ENCODE measurements around the gene TDP1. TPM values are rescaled to one million over a fixed set of nuclear protein-coding genes. Genes with fewer than 3 reads are reported as not detected.

The TDP1 gene
- total and polyA plus RNA-seq, 4 experiments from 2014 or later, result 40.9 to 58.9 (median 48.1) TPM

GRCh38 chr14:90000935-90001334 is 45.2 kb downstream of the TDP1 start:
- no peak for DNase-seq
- H3K36me3 Mint-ChIP-seq, result peaks cover 58 to 80% of the 10 kb centered on the region in 2 donors
- H3K4me1 Mint-ChIP-seq, result peaks cover 3 to 12% (median 9%) of the 10 kb centered on the region in 4 donors
- intact Hi-C loops (cut with micrococcal nuclease), result no loop called here
- H3K27me3 Mint-ChIP-seq, result no peaks in the 10 kb centered on the region
- H3K27ac Mint-ChIP-seq, result no peak overlapping the region
- no peak overlapping the region for H3K4me3 ChIP-seq (ENCODE audit: low read length in 2 of 2)
- ChIA-PET CTCF (ENCODE audit: partially characterized antibody) (no interaction called here), POLR2A (ENCODE audit: partially characterized antibody) (no interaction called here)
- peaks cover 20% of the 10 kb centered on the region for H3K36me3 ChIP-seq (ENCODE audit: insufficient read depth, low read length)
- no peaks in the 10 kb centered on the region for H3K9me3 Mint-ChIP-seq
- no peaks in the 10 kb centered on the region for H3K4me1 ChIP-seq (ENCODE audit: insufficient read depth, low read length)
- no peak overlapping the region for H3K4me3 Mint-ChIP-seq
- H3K9me3 ChIP-seq (ENCODE audit: control insufficient read depth in 1 of 2, low read length in 2 of 2), result no peaks in the 10 kb centered on the region
- H3K27ac ChIP-seq (ENCODE audit: low read depth, low read length), result no peak overlapping the region
- H3K27me3 ChIP-seq (ENCODE audit: insufficient read depth, low read length), result no peaks in the 10 kb centered on the region

DNA sequence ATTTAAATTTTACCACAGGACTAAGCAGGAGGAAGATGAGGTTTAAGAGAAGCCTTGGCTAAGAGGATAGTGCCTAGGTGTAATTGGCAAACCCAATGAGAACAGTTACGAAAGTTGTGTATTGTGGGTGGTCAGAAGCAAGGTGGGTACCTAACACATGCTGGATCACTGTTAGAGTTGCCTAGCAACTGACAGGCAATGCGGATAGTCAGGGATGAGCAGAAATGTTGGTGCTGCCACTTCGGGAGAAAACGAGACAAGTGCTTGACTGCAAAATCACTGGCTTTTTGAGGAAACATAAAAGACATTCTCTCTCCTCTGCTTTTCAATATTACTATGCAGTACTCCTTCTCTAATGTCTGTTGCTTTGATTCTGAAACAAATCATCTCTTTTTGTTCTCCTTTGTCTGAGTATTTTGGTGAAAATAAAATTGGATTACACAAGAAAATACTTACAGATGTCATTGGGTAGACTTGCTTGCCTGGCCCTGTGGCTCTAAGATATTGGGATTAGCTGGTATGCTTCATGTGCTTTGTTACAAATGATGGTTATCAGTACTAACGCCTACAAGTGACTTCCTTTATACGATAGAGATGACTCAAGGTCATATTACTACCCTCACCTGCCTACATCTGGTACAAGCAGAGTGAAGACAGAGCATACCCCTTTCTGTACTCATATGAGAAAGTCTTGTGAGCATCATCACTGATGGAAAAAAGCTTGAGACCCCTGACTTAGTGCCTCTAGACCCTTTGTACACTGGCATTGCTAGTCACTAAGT is 48.0 kb downstream of the TDP1 start:
- Mint-ChIP-seq H3K4me1 (peaks cover 3 to 12% (median 9%) of the 10 kb centered on the region in 4 donors), H3K27ac (peak overlapping the region in 3 of 7 donors; percentile 25 to 65 (median 31)), H3K9me3 (no peaks in the 10 kb centered on the region), H3K36me3 (peaks cover 49 to 71% of the 10 kb centered on the region in 2 donors), H3K27me3 (no peaks in the 10 kb centered on the region), H3K4me3 (no peak overlapping the region)
- POLR2A ChIA-PET (ENCODE audit: partially characterized antibody), result no interaction called here
- intact Hi-C loops (cut with micrococcal nuclease), result no loop called here
- Histone ChIP-seq H3K27ac (ENCODE audit: low read depth, low read length) (no peak overlapping the region), H3K4me1 (ENCODE audit: insufficient read depth, low read length) (no peaks in the 10 kb centered on the region), H3K27me3 (ENCODE audit: insufficient read depth, low read length) (no peaks in the 10 kb centered on the region), H3K4me3 (ENCODE audit: low read length in 2 of 2) (no peak overlapping the region), H3K9me3 (ENCODE audit: control insufficient read depth in 1 of 2, low read length in 2 of 2) (no peaks in the 10 kb centered on the region), H3K36me3 (ENCODE audit: insufficient read depth, low read length) (peaks cover 9% of the 10 kb centered on the region)
- CTCF ChIA-PET (ENCODE audit: partially characterized antibody), result no interaction called here
- DNase-seq, result no peak

DNA sequence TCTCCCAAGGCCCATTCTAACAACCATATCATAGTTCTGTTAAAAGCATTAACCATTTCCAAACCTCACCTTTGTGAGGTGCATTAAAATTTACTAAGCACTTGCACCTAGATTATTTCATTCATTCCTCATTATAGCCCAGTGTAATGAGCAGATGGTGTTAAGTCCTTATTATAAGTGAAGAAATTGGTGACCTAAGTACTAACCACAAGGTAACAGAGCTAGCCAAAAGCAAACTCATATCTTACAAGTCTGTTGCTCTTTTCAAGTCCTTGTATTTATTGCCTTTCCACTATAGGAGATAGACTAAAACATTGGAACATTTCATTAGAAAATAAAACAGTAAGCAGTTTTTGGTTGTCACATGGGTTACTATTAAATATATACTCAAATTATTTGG is 49.7 kb downstream of the TDP1 start:
- POLR2A ChIA-PET (ENCODE audit: partially characterized antibody), result no interaction called here
- CTCF ChIA-PET (ENCODE audit: partially characterized antibody), result no interaction called here
- Histone ChIP-seq H3K36me3 (ENCODE audit: insufficient read depth, low read length) (peaks cover 17% of the 10 kb centered on the region), H3K4me1 (ENCODE audit: insufficient read depth, low read length) (no peaks in the 10 kb centered on the region), H3K9me3 (ENCODE audit: control insufficient read depth in 1 of 2, low read length in 2 of 2) (no peaks in the 10 kb centered on the region), H3K27me3 (ENCODE audit: insufficient read depth, low read length) (no peaks in the 10 kb centered on the region), H3K4me3 (ENCODE audit: low read length in 2 of 2) (no peak overlapping the region), H3K27ac (ENCODE audit: low read depth, low read length) (no peak overlapping the region)
- no peak overlapping the region for H3K4me3 Mint-ChIP-seq
- peaks cover 0 to 2% (median 0%) of the 10 kb centered on the region in 8 donors for H3K9me3 Mint-ChIP-seq
- H3K4me1 Mint-ChIP-seq, result peaks cover 3 to 12% (median 9%) of the 10 kb centered on the region in 4 donors
- no peaks in the 10 kb centered on the region for H3K27me3 Mint-ChIP-seq
- H3K27ac Mint-ChIP-seq, result no peak overlapping the region
- intact Hi-C loops (cut with micrococcal nuclease), result no loop called here
- H3K36me3 Mint-ChIP-seq, result peaks cover 59 to 72% of the 10 kb centered on the region in 2 donors
- no peak for DNase-seq

DNA sequence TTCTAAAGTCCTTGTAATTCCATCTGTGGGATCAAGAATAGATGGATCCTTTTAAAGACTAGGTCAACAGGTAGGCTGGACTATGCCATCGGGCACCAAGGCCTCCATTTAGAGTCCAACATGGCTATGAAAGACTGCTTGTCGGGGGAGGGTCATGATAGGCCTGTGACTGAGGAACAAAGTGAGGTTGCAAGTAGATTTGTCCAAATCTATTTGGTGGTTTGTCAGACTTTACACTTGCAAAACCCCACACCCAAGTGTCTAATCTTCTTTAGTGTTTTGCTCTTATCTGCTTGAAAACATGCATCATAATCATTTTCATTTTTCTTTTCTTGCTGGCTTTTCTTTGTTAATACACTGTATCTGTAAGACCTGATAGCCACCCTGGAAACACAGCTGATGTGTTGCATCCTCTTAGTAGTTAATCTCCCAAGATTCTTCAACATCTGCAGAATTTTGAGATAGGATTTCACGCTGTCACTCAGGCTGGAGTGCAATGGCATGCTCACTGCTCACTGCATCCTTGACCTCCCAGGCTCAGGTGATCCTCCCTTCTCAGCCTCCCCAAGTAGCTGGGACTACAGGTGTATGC is 50.3 kb downstream of the TDP1 start:
- Histone ChIP-seq H3K36me3 (ENCODE audit: insufficient read depth, low read length) (peaks cover 17% of the 10 kb centered on the region), H3K4me3 (ENCODE audit: low read length in 2 of 2) (no peak overlapping the region), H3K9me3 (ENCODE audit: control insufficient read depth in 1 of 2, low read length in 2 of 2) (no peaks in the 10 kb centered on the region), H3K4me1 (ENCODE audit: insufficient read depth, low read length) (no peaks in the 10 kb centered on the region), H3K27me3 (ENCODE audit: insufficient read depth, low read length) (no peaks in the 10 kb centered on the region), H3K27ac (ENCODE audit: low read depth, low read length) (no peak overlapping the region)
- POLR2A ChIA-PET (ENCODE audit: partially characterized antibody), result no interaction called here
- Mint-ChIP-seq H3K27ac (peak overlapping the region in 2 of 7 donors; percentile 44 to 70), H3K4me3 (no peak overlapping the region), H3K27me3 (no peaks in the 10 kb centered on the region), H3K9me3 (peaks cover 0 to 2% (median 0%) of the 10 kb centered on the region in 8 donors), H3K36me3 (peaks cover 65 to 72% of the 10 kb centered on the region in 2 donors), H3K4me1 (peaks cover 4 to 12% (median 9%) of the 10 kb centered on the region in 4 donors)
- intact Hi-C loops (cut with micrococcal nuclease), result no loop called here
- no peak for DNase-seq
- CTCF ChIA-PET (ENCODE audit: partially characterized antibody), result no interaction called here

DNA sequence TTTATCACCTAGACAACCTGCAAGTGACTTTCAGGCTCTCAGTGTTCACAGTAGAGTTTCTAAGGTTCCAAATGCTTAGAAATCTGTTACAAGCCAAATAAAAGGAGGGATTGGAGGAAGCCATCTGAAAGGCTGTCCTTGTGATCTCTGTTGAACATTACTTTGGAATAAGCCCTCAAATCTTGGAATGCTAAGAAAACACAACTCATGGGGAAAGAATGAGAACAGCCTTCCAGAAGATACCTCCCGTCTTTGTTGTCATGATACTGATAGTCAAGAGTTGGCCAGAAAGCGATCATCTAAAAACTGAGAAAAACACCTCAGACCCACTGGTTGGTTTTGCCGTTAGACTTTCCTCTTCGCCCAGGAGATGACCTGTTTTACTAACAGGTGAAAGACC is 61.6 kb downstream of the TDP1 start:
- Mint-ChIP-seq H3K4me1 (peaks cover 0 to 7% (median 4%) of the 10 kb centered on the region in 4 donors), H3K27ac (peak overlapping the region in 1 of 7 donors; percentile 23), H3K4me3 (no peak overlapping the region), H3K36me3 (peaks cover 70 to 87% of the 10 kb centered on the region in 2 donors), H3K27me3 (no peaks in the 10 kb centered on the region), H3K9me3 (peaks cover 0 to 4% (median 0%) of the 10 kb centered on the region in 8 donors)
- no peak overlapping the region for H3K27ac ChIP-seq (ENCODE audit: low read depth, low read length)
- no peak overlapping the region for H3K4me3 ChIP-seq (ENCODE audit: low read length in 2 of 2)
- no peak for DNase-seq
- H3K27me3 ChIP-seq (ENCODE audit: insufficient read depth, low read length), result no peaks in the 10 kb centered on the region
- H3K4me1 ChIP-seq (ENCODE audit: insufficient read depth, low read length), result no peaks in the 10 kb centered on the region
- CTCF ChIA-PET (ENCODE audit: partially characterized antibody), result interaction anchor here (1.3 kb wide), 1 partner anchor 9 kb away, joined by 3 read pairs; no protein-coding TSS in a partner anchor
- intact Hi-C loops (cut with micrococcal nuclease), result no loop called here
- no peaks in the 10 kb centered on the region for H3K9me3 ChIP-seq (ENCODE audit: control insufficient read depth in 1 of 2, low read length in 2 of 2)
- POLR2A ChIA-PET (ENCODE audit: partially characterized antibody), result no interaction called here
- peaks cover 17% of the 10 kb centered on the region for H3K36me3 ChIP-seq (ENCODE audit: insufficient read depth, low read length)

DNA sequence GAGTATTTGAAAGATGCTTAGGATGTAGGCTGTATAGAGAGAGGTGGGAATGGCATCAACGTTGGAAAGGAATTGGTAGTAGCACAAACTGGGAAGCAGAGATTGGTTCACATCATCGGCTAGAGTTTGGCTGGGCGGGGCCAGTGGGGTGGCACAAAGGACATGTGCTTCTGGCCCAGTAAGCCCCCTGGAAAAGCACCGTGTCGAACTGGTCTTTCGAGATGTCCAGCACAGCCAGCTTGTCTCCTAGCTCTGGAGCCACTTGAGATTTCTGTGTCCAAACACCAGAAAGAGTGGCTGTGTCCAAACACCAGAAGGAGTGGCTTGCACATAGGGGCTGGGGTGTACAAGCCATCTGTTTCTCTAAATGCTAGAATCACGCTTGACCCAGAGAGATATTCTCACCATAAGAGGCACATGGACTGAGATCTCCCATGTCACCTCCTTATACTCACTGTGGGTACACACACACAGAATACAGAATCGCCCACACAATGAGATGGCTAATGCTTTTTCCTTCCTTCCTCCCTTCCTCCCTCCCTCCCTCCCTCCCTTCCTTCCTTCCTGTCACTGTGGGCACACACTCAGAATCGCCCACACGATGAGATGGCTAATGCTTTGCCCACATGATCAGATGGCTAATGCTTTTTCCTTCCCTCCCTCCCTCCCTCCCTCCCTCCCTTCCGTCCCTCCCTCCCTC is 64.2 kb downstream of the TDP1 start:
- intact Hi-C loops (cut with micrococcal nuclease), result no loop called here
- peaks cover 26% of the 10 kb centered on the region for H3K36me3 ChIP-seq (ENCODE audit: insufficient read depth, low read length)
- H3K27ac ChIP-seq (ENCODE audit: low read depth, low read length), result no peak overlapping the region
- peak overlapping the region in 3 of 7 donors; percentile 36 to 51 (median 38) for H3K27ac Mint-ChIP-seq
- CTCF ChIA-PET (ENCODE audit: partially characterized antibody), result no interaction called here
- no peaks in the 10 kb centered on the region for H3K9me3 ChIP-seq (ENCODE audit: control insufficient read depth in 1 of 2, low read length in 2 of 2)
- POLR2A ChIA-PET (ENCODE audit: partially characterized antibody), result no interaction called here
- no peak overlapping the region for H3K4me3 ChIP-seq (ENCODE audit: low read length in 2 of 2)
- peaks cover 73 to 85% of the 10 kb centered on the region in 2 donors for H3K36me3 Mint-ChIP-seq
- peaks cover 0 to 3% (median 0%) of the 10 kb centered on the region in 8 donors for H3K9me3 Mint-ChIP-seq
- H3K4me1 Mint-ChIP-seq, result peaks cover 0 to 7% (median 5%) of the 10 kb centered on the region in 4 donors
- DNase-seq, result no peak
- H3K27me3 Mint-ChIP-seq, result no peaks in the 10 kb centered on the region
- H3K27me3 ChIP-seq (ENCODE audit: insufficient read depth, low read length), result no peaks in the 10 kb centered on the region
- H3K4me1 ChIP-seq (ENCODE audit: insufficient read depth, low read length), result no peaks in the 10 kb centered on the region
- H3K4me3 Mint-ChIP-seq, result no peak overlapping the region

GRCh38 chr14:90023176-90023896 is 67.6 kb downstream of the TDP1 start:
- H3K27ac ChIP-seq (ENCODE audit: low read depth, low read length), result no peak overlapping the region
- H3K9me3 Mint-ChIP-seq, result peaks cover 0 to 5% (median 0%) of the 10 kb centered on the region in 8 donors
- H3K4me1 Mint-ChIP-seq, result peaks cover 0 to 5% (median 2%) of the 10 kb centered on the region in 4 donors
- no peak for DNase-seq
- no peaks in the 10 kb centered on the region for H3K27me3 ChIP-seq (ENCODE audit: insufficient read depth, low read length)
- intact Hi-C loops (cut with micrococcal nuclease), result no loop called here
- no peaks in the 10 kb centered on the region for H3K4me1 ChIP-seq (ENCODE audit: insufficient read depth, low read length)
- POLR2A ChIA-PET (ENCODE audit: partially characterized antibody), result no interaction called here
- no peaks in the 10 kb centered on the region for H3K9me3 ChIP-seq (ENCODE audit: control insufficient read depth in 1 of 2, low read length in 2 of 2)
- H3K4me3 ChIP-seq (ENCODE audit: low read length in 2 of 2), result no peak overlapping the region
- peaks cover 80% of the 10 kb centered on the region in 2 donors for H3K36me3 Mint-ChIP-seq
- CTCF ChIA-PET (ENCODE audit: partially characterized antibody), result no interaction called here
- no peaks in the 10 kb centered on the region for H3K27me3 Mint-ChIP-seq
- peak overlapping the region in 1 of 7 donors; percentile 22 for H3K27ac Mint-ChIP-seq
- H3K4me3 Mint-ChIP-seq, result no peak overlapping the region
- H3K36me3 ChIP-seq (ENCODE audit: insufficient read depth, low read length), result peaks cover 28% of the 10 kb centered on the region
